Smooth muscle cell (in vitro differentiated cells): Measurements from ENCODE around the gene MT1F. TPM values are rescaled to one million over a fixed set of nuclear protein-coding genes. Genes with fewer than 3 reads are reported as not detected.
A peak's percentile ranks its signal among the peaks of the same experiment; 100 is the strongest.

ENCODE experiments used
- DNase-seq: peaks from one replicate; lab custom pipeline; 2025; ENCODE audit not compliant: unreplicated experiment; lab: John Stamatoyannopoulos, UW
- H2AFZ ChIP-seq: fragments of 200-600 bp; sonication (generic); 2 replicates; pipeline ENCODE4 v1.6.0; 2016; ENCODE audit warnings: antibody characterized with exemption, low read depth, mild to moderate bottlenecking
- H3F3A ChIP-seq: fragments of 200-600 bp; sonication (generic); 2 replicates; pipeline ENCODE4 v1.6.0; 2017; ENCODE audit warnings: antibody characterized with exemption, low read depth
- H3K27ac ChIP-seq: fragments of 200-600 bp; sonication (generic); 2 replicates; pipeline ENCODE4 v1.5.1; 2016; ENCODE audit warnings: low read depth, mild to moderate bottlenecking
- H3K27me3 ChIP-seq: fragments of 200-600 bp; sonication (generic); 2 replicates; pipeline ENCODE4 v1.6.1; 2016; ENCODE audit warnings: low read depth, mild to moderate bottlenecking
- H3K36me3 ChIP-seq: fragments of 200-600 bp; sonication (generic); 2 replicates; pipeline ENCODE4 v1.5.1; 2016; ENCODE audit warnings: low read depth
- H3K4me1 ChIP-seq: fragments of 200-600 bp; sonication (generic); 2 replicates; pipeline ENCODE4 v1.5.1; 2016; ENCODE audit warnings: low read depth
- H3K4me2 ChIP-seq: fragments of 200-600 bp; sonication (generic); 2 replicates; pipeline ENCODE4 v1.6.0; 2016; ENCODE audit warnings: mild to moderate bottlenecking
- H3K4me3 ChIP-seq: fragments of 200-600 bp; sonication (generic); 2 replicates; pipeline ENCODE4 v1.5.1; 2016; ENCODE audit warnings: mild to moderate bottlenecking
- H3K79me2 ChIP-seq: fragments of 200-600 bp; sonication (generic); 2 replicates; pipeline ENCODE4 v1.6.0; 2016; ENCODE audit warnings: low read depth, mild to moderate bottlenecking
- H3K9ac ChIP-seq: fragments of 200-600 bp; sonication (generic); 2 replicates; pipeline ENCODE4 v1.6.0; 2016; ENCODE audit warnings: low read depth
- H3K9me3 ChIP-seq: fragments of 200-600 bp; sonication (generic); replicated peaks from 2 replicates; pipeline ENCODE4 v1.5.1; 2016; ENCODE audit warnings: low read depth
- H4K20me1 ChIP-seq: fragments of 200-600 bp; sonication (generic); 2 replicates; pipeline ENCODE4 v1.6.0; 2016; ENCODE audit warnings: low read depth
- WGBS: methylation state at CpG from one replicate; pipeline ENCODE4 v1.1.7; 2016; ENCODE audit warnings: low lambda C conversion rate; 5-methylcytosine and 5-hydroxymethylcytosine counted together
- polyA plus RNA-seq: library from polyadenylated mRNA; unstranded; fragments of >200 nt; fragmentation: Nextera tagmentation; extraction: Ambion mirVana; gene quantifications from 2 replicates; pipeline ENCODE4 v1.2.1, GENCODE V29; 2016
- total RNA-seq: library from RNA; depleted of rRNA; stranded (reverse); fragments of >200 nt; gene quantifications from 2 replicates; pipeline ENCODE4 v1.2.3, GENCODE V29; 2014
- TF ChIP-seq, protein P1 (sequence below): fragments of 200-600 bp; sonication (generic); IDR thresholded peaks from 2 replicates; pipeline ENCODE4 v1.5.1; 2017; ENCODE audit warnings: borderline replicate concordance, mild to moderate bottlenecking, antibody characterized with exemption; ENCODE audit not compliant: insufficient read depth, poor library complexity, severe bottlenecking

MT1F gene
- total and polyA plus RNA-seq, 2 experiments from 2014 or later: 0.50 to 5.9 TPM

DNA sequence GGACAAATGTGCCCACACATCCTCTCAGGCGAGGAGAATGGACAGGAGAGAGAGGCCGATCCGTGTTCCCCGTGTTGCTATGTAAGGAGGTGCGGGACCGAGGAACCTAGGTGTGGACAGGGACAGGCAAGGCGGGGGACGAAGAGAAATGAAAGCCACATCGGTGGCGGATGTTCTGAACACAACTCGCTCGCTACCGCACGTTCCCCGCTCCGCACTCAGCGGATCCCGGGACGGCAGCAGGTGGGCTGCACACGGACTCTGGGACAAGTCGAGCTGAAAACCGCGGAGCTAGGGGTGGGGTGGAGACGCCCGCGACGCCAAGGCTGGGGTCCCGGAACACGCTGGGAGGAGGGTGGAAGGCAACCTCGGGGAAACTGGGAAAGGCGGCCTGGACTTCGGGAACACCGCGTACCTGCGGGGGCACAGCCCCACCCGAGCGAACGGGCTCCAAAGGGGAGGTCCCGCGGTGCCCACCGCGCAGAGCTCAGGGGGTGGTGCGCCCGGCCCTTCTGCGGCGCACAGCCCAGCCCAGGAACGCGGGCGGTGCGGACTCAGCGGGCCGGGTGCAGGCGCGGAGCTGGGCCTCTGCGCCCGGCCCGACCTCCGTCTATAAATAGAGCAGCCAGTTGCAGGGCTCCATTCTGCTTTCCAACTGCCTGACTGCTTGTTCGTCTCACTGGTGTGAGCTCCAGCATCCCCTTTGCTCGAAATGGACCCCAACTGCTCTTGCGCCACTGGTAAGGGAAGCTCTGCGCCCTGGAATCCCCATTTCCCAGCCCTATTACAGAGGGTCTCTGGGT, 32.4 kb upstream of the MT1F start, which contains the start of gene MT1E:
Gene MT1E, plus strand, starts transcription at position 642 of the 803 bp plus-strand sequence. Its CDS starts 71 bp downstream, at position 713.
- TF ChIP-seq, protein P1, sequence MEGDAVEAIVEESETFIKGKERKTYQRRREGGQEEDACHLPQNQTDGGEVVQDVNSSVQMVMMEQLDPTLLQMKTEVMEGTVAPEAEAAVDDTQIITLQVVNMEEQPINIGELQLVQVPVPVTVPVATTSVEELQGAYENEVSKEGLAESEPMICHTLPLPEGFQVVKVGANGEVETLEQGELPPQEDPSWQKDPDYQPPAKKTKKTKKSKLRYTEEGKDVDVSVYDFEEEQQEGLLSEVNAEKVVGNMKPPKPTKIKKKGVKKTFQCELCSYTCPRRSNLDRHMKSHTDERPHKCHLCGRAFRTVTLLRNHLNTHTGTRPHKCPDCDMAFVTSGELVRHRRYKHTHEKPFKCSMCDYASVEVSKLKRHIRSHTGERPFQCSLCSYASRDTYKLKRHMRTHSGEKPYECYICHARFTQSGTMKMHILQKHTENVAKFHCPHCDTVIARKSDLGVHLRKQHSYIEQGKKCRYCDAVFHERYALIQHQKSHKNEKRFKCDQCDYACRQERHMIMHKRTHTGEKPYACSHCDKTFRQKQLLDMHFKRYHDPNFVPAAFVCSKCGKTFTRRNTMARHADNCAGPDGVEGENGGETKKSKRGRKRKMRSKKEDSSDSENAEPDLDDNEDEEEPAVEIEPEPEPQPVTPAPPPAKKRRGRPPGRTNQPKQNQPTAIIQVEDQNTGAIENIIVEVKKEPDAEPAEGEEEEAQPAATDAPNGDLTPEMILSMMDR: no peak
- H3K4me1 ChIP-seq: peaks cover 10% of the 10 kb centered on the region
- H3K27ac ChIP-seq: no peak within 1 kb of the TSS
- H3K27me3 ChIP-seq: peaks cover 10% of the 10 kb centered on the region
- H2AFZ ChIP-seq: peak within 1 kb of the TSS; percentile 80
- H3K79me2 ChIP-seq: no peaks in the 10 kb centered on the region
- peaks cover 3% of the 10 kb centered on the region for H3F3A ChIP-seq
- H3K4me2 ChIP-seq: peak within 1 kb of the TSS; percentile 93
- WGBS: 6% methylated on average over 47 of the region's 62 CpGs
- no peak within 1 kb of the TSS for H3K9ac ChIP-seq
- H3K4me3 ChIP-seq: peak within 1 kb of the TSS; percentile 49
- no peaks in the 10 kb centered on the region for H3K9me3 ChIP-seq
- no peaks in the 10 kb centered on the region for H4K20me1 ChIP-seq
- H3K36me3 ChIP-seq: no peaks in the 10 kb centered on the region
- no peak for DNase-seq

DNA sequence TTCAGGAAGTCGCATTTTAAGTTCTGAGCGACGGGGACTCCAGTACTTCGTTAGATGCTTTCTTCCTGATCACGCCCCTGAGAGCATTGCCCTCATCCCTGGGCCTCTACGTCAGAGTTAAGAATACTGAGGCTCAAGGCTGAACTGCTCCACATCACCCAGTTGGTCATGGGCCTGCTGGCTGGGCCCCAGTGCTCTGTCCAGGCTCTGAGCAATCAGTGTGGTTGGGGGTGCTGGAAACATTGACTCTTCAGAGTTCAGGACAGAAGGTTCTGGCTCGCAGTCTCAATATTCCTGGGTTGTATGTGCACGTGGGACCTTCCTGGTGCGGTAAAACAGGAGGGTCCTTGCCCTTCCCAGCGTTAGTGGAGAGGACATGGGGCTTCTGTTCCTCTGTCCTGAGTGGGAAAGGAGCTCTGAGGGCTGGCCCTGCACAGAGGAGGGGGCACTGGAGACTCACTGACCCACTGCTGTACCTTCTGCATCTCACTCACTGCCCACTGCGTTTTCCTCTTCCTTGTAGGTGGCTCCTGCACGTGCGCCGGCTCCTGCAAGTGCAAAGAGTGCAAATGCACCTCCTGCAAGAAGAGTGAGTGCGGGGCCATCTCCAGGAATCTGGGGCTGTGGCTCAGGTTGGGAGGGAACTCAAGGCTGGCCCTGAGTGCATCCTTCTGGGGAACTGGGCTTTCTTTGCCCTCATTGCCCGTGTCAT, 31.7 kb upstream of the MT1F start:
- no peak for DNase-seq
- Histone ChIP-seq H3K36me3 (no peaks in the 10 kb centered on the region), H3K9me3 (no peaks in the 10 kb centered on the region), H3K27me3 (peaks cover 11% of the 10 kb centered on the region), H3K27ac (no peak overlapping the region), H3K4me1 (peaks cover 10% of the 10 kb centered on the region), H3K9ac (no peak overlapping the region), H3K79me2 (no peaks in the 10 kb centered on the region), H3F3A (peaks cover 3% of the 10 kb centered on the region), H4K20me1 (no peaks in the 10 kb centered on the region), H2AFZ (peak overlapping the region; percentile 80), H3K4me3 (peak overlapping the region; percentile 49), H3K4me2 (peak overlapping the region; percentile 93)
- WGBS: 46% methylated on average over 16 of the region's 16 CpGs
- TF ChIP-seq, protein P1: no peak

DNA sequence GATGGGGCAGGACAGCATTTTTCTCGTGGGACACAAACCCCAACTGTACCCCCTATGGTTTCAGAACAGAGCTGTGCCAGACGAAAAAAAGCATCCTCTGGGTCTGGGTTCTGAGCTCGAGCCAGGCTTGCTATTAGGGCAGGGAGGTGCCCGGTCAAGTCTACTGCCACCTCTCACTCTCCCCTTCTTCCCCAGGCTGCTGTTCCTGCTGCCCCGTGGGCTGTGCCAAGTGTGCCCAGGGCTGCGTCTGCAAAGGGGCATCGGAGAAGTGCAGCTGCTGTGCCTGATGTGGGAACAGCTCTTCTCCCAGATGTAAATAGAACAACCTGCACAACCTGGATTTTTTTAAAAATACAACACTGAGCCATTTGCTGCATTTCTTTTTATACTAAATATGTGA, 31.1 kb upstream of the MT1F start:
- H3K4me3 ChIP-seq: no peak overlapping the region
- DNase-seq: no peak
- no peaks in the 10 kb centered on the region for H3K79me2 ChIP-seq
- TF ChIP-seq, protein P1: no peak
- 74% methylated on average over 7 of the region's 7 CpGs for WGBS
- peaks cover 10% of the 10 kb centered on the region for H3K4me1 ChIP-seq
- H3K4me2 ChIP-seq: no peak overlapping the region
- peaks cover 17% of the 10 kb centered on the region for H3K27me3 ChIP-seq
- H3K9ac ChIP-seq: no peak overlapping the region
- H4K20me1 ChIP-seq: no peaks in the 10 kb centered on the region
- H3K36me3 ChIP-seq: no peaks in the 10 kb centered on the region
- no peaks in the 10 kb centered on the region for H3K9me3 ChIP-seq
- no peak overlapping the region for H3K27ac ChIP-seq
- peaks cover 3% of the 10 kb centered on the region for H3F3A ChIP-seq
- no peak overlapping the region for H2AFZ ChIP-seq
